ENCODE measurements around the gene CACNA1I. TPM values are rescaled to one million over a fixed set of nuclear protein-coding genes. Genes with fewer than 3 reads are reported as not detected.

The CACNA1I gene
- total RNA-seq, 1 donor from 2014 or later = 0.41 TPM

DNA sequence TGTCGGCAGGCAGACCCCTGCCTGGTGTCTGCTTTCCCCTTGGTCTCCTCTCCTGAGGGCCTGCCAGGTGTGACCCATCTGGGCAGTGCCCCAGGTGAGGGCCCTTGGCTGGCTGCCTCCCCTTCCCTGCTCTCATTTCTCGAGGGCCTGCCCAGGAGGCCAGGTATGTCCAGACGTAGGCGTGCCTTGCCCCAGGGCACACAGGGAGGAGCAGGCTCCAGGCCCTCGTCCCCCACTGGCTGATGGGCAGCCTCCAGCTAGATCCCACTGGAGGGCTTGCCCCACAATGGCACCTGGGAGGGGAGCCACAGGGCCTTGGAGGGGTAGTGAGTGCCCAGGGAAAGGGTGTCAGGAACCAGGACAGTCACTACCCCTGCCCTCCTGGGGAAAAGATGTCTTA is 95.9 kb downstream of the CACNA1I start:
- Mint-ChIP-seq H3K27ac (no peak overlapping the region), H3K4me3 (ENCODE audit: low read depth) (no peak overlapping the region), H3K4me1 (ENCODE audit: low read depth) (no peaks in the 10 kb centered on the region), H3K27me3 (peaks cover 37% of the 10 kb centered on the region), H3K36me3 (ENCODE audit: insufficient read depth) (peaks cover 4% of the 10 kb centered on the region), H3K9me3 (ENCODE audit: low read depth) (peaks cover 5% of the 10 kb centered on the region)
- DNase-seq (ENCODE audit: low spot score, unreplicated experiment) = no peak
- TF ChIP-seq, protein P1, sequence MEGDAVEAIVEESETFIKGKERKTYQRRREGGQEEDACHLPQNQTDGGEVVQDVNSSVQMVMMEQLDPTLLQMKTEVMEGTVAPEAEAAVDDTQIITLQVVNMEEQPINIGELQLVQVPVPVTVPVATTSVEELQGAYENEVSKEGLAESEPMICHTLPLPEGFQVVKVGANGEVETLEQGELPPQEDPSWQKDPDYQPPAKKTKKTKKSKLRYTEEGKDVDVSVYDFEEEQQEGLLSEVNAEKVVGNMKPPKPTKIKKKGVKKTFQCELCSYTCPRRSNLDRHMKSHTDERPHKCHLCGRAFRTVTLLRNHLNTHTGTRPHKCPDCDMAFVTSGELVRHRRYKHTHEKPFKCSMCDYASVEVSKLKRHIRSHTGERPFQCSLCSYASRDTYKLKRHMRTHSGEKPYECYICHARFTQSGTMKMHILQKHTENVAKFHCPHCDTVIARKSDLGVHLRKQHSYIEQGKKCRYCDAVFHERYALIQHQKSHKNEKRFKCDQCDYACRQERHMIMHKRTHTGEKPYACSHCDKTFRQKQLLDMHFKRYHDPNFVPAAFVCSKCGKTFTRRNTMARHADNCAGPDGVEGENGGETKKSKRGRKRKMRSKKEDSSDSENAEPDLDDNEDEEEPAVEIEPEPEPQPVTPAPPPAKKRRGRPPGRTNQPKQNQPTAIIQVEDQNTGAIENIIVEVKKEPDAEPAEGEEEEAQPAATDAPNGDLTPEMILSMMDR (IDR thresholded peaks at IDR 0.05; ENCODE audit: unreplicated experiment) = no peak

DNA sequence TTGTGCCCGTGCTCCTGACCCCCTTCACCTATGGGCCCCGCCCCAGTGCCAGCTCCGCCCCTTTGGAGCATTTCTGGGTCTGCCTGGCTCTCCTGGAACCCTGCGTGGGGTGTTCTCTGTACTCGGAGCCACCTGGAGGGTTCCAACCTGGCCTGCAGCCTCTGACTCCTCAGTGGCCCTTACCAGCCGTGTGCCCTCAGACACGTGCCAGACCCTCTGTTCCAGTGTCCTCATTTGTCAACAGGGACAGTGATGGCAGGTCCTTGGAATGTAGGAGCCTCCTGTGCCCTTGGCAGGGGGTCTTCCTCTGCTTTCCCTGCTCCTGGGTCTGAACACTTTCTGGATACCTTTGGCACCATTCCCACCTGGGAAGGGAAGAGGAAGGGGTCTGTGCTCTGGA is 96.4 kb downstream of the CACNA1I start:
- peaks cover 8% of the 10 kb centered on the region for H3K9me3 Mint-ChIP-seq (ENCODE audit: low read depth)
- peaks cover 35% of the 10 kb centered on the region for H3K27me3 Mint-ChIP-seq
- no peak overlapping the region for H3K4me3 Mint-ChIP-seq (ENCODE audit: low read depth)
- TF ChIP-seq, protein P1 (IDR thresholded peaks at IDR 0.05; ENCODE audit: unreplicated experiment) = no peak
- DNase-seq (ENCODE audit: low spot score, unreplicated experiment) = no peak
- H3K36me3 Mint-ChIP-seq (ENCODE audit: insufficient read depth) = peaks cover 6% of the 10 kb centered on the region
- no peaks in the 10 kb centered on the region for H3K4me1 Mint-ChIP-seq (ENCODE audit: low read depth)
- H3K27ac Mint-ChIP-seq = no peak overlapping the region

DNA sequence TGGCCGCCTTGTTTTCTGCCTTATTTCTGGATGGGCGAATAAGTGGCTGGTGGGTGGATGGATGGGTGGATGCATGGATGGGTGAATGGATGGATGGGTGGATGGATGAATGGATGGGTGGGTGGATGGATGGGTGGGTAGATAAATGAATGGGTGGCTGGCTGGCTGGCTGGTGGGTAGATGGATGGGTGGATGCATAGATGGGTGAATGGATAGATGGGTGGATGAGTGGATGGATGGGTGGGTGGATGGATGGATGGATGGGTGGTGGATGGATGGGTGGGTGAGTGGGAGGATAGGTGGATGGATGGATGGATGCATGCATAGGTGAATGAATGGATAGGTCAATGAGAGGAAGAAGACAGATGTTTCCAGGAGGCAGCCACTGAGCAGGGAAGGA is 98.9 kb downstream of the CACNA1I start:
- Mint-ChIP-seq H3K36me3 (ENCODE audit: insufficient read depth) (peaks cover 7% of the 10 kb centered on the region), H3K27me3 (peaks cover 26% of the 10 kb centered on the region), H3K4me1 (ENCODE audit: low read depth) (no peaks in the 10 kb centered on the region), H3K4me3 (ENCODE audit: low read depth) (no peak overlapping the region), H3K27ac (no peak overlapping the region), H3K9me3 (ENCODE audit: low read depth) (peaks cover 12% of the 10 kb centered on the region)
- TF ChIP-seq, protein P1 (IDR thresholded peaks at IDR 0.05; ENCODE audit: unreplicated experiment) = no peak
- no peak for DNase-seq (ENCODE audit: low spot score, unreplicated experiment)

DNA sequence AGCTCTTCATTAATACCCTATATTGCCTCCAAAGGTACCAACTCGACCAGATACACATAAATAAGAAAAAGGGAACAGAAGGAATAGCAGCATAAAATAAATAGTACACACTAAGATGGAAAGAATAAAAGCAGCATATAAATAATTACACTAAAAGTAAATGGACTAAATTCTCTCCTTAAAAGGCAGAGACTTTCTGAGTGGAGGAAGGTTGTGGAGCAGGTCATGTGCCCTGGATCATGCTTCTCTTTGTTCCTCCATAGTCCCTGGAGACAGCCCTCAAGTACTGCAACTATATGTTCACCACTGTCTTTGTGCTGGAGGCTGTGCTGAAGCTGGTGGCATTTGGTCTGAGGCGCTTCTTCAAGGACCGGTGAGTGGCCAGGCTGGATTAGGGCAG is 101.4 kb downstream of the CACNA1I start:
- Mint-ChIP-seq H3K4me1 (ENCODE audit: low read depth) (no peaks in the 10 kb centered on the region), H3K9me3 (ENCODE audit: low read depth) (peaks cover 12% of the 10 kb centered on the region)
- TF ChIP-seq, protein P1 (IDR thresholded peaks at IDR 0.05; ENCODE audit: unreplicated experiment) = no peak

DNA sequence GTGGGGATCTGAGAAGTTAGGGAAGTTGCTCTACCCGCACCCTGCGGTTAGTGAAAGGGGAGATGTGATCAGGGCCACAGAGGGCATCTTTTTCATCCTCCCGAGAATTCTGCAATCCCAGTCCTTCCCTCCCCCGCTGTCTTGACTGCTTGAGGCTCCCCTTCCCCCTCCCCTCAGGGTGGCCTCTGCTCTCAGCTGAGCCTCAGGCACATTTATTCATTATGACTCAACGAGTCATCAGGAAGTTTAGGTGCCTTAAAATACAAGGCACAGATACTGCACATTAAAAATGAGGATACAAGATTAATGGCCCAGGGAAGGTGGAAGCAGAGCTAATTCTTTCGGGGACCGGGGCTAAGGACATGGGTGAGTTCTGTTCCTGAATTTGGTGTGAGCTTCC is 104.0 kb downstream of the CACNA1I start:
- H3K4me3 Mint-ChIP-seq (ENCODE audit: low read depth) = no peak overlapping the region
- DNase-seq (ENCODE audit: low spot score, unreplicated experiment) = no peak
- TF ChIP-seq, protein P1 (IDR thresholded peaks at IDR 0.05; ENCODE audit: unreplicated experiment) = no peak
- no peak overlapping the region for H3K27ac Mint-ChIP-seq
- H3K36me3 Mint-ChIP-seq (ENCODE audit: insufficient read depth) = peaks cover 7% of the 10 kb centered on the region
- H3K4me1 Mint-ChIP-seq (ENCODE audit: low read depth) = no peaks in the 10 kb centered on the region
- H3K27me3 Mint-ChIP-seq = peaks cover 20% of the 10 kb centered on the region
- peaks cover 12% of the 10 kb centered on the region for H3K9me3 Mint-ChIP-seq (ENCODE audit: low read depth)

More for the DNA sequence above, 101.4 kb downstream of the CACNA1I start:
- Mint-ChIP-seq H3K27me3 (peaks cover 33% of the 10 kb centered on the region), H3K4me3 (ENCODE audit: low read depth) (no peak overlapping the region), H3K36me3 (ENCODE audit: insufficient read depth) (peaks cover 7% of the 10 kb centered on the region), H3K27ac (no peak overlapping the region)
- DNase-seq (ENCODE audit: low spot score, unreplicated experiment) = no peak

All from progenitor cell of endocrine pancreas (in vitro differentiated cells).